ENCODE measurements around the gene RXRB.

Gene RXRB

GRCh38 chr6:33165581-33166258 lies 34.7 kb downstream of the RXRB start:
- no peaks in the 10 kb centered on the region for H3K27me3 ChIP-seq (ENCODE audit: insufficient read depth, low read length)
- H3K79me2 ChIP-seq (ENCODE audit: insufficient read depth, low read length) = no peaks in the 10 kb centered on the region
- no peak overlapping the region for H3K4me3 ChIP-seq (ENCODE audit: low read depth, low read length, poor library complexity, severe bottlenecking)
- H3K4me1 ChIP-seq (ENCODE audit: insufficient read depth, low read length, severe bottlenecking) = peaks cover 6% of the 10 kb centered on the region
- no peaks in the 10 kb centered on the region for H3K9me2 ChIP-seq (ENCODE audit: low read depth, low read length)
- H3K36me3 ChIP-seq (ENCODE audit: insufficient read depth, low read length) = no peaks in the 10 kb centered on the region
- no peak overlapping the region for H3K4me2 ChIP-seq (ENCODE audit: low read length)
- H4K20me1 ChIP-seq (ENCODE audit: insufficient read depth, low read length) = no peaks in the 10 kb centered on the region
- no peaks in the 10 kb centered on the region for H3F3A ChIP-seq (ENCODE audit: insufficient read depth, low read length)
- TF ChIP-seq, protein P1, sequence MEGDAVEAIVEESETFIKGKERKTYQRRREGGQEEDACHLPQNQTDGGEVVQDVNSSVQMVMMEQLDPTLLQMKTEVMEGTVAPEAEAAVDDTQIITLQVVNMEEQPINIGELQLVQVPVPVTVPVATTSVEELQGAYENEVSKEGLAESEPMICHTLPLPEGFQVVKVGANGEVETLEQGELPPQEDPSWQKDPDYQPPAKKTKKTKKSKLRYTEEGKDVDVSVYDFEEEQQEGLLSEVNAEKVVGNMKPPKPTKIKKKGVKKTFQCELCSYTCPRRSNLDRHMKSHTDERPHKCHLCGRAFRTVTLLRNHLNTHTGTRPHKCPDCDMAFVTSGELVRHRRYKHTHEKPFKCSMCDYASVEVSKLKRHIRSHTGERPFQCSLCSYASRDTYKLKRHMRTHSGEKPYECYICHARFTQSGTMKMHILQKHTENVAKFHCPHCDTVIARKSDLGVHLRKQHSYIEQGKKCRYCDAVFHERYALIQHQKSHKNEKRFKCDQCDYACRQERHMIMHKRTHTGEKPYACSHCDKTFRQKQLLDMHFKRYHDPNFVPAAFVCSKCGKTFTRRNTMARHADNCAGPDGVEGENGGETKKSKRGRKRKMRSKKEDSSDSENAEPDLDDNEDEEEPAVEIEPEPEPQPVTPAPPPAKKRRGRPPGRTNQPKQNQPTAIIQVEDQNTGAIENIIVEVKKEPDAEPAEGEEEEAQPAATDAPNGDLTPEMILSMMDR (IDR thresholded peaks at IDR 0.05; ENCODE audit: low read length) = no peak
- TF ChIP-seq EZH2 (IDR thresholded peaks at IDR 0.05; ENCODE audit: borderline replicate concordance, low read length) = no peak
- H3K27ac ChIP-seq (ENCODE audit: low read depth, low read length, poor library complexity, severe bottlenecking) = no peak overlapping the region
- H2AFZ ChIP-seq (ENCODE audit: low read length) = no peak overlapping the region
- H3K9ac ChIP-seq (ENCODE audit: low read length) = no peak overlapping the region
- H3K9me3 ChIP-seq (ENCODE audit: low read length) = no peaks in the 10 kb centered on the region

- Histone ChIP-seq H3K4me2 (ENCODE audit: low read length) (no peak overlapping the region), H3K4me1 (ENCODE audit: insufficient read depth, low read length, severe bottlenecking) (peaks cover 6% of the 10 kb centered on the region), H3K27me3 (ENCODE audit: insufficient read depth, low read length) (no peaks in the 10 kb centered on the region), H4K20me1 (ENCODE audit: insufficient read depth, low read length) (no peaks in the 10 kb centered on the region), H3F3A (ENCODE audit: insufficient read depth, low read length) (no peaks in the 10 kb centered on the region), H3K79me2 (ENCODE audit: insufficient read depth, low read length) (no peaks in the 10 kb centered on the region), H3K4me3 (ENCODE audit: low read depth, low read length, poor library complexity, severe bottlenecking) (no peak overlapping the region), H3K36me3 (ENCODE audit: insufficient read depth, low read length) (no peaks in the 10 kb centered on the region), H3K9ac (ENCODE audit: low read length) (no peak overlapping the region), H2AFZ (ENCODE audit: low read length) (no peak overlapping the region), H3K9me2 (ENCODE audit: low read depth, low read length) (no peaks in the 10 kb centered on the region), H3K9me3 (ENCODE audit: low read length) (no peaks in the 10 kb centered on the region), H3K27ac (ENCODE audit: low read depth, low read length, poor library complexity, severe bottlenecking) (no peak overlapping the region)
- TF ChIP-seq, protein P1 (IDR thresholded peaks at IDR 0.05; ENCODE audit: low read length) = no peak
- TF ChIP-seq EZH2 (IDR thresholded peaks at IDR 0.05; ENCODE audit: borderline replicate concordance, low read length) = no peak
Observed at GRCh38 chr6:33164665-33165373, 35.6 kb downstream of the RXRB start.

- Histone ChIP-seq H2AFZ (ENCODE audit: low read length) (no peak overlapping the region), H4K20me1 (ENCODE audit: insufficient read depth, low read length) (no peaks in the 10 kb centered on the region), H3F3A (ENCODE audit: insufficient read depth, low read length) (no peaks in the 10 kb centered on the region), H3K79me2 (ENCODE audit: insufficient read depth, low read length) (no peaks in the 10 kb centered on the region), H3K4me3 (ENCODE audit: low read depth, low read length, poor library complexity, severe bottlenecking) (no peak overlapping the region), H3K27me3 (ENCODE audit: insufficient read depth, low read length) (no peaks in the 10 kb centered on the region), H3K9me2 (ENCODE audit: low read depth, low read length) (no peaks in the 10 kb centered on the region), H3K36me3 (ENCODE audit: insufficient read depth, low read length) (no peaks in the 10 kb centered on the region), H3K9me3 (ENCODE audit: low read length) (no peaks in the 10 kb centered on the region), H3K9ac (ENCODE audit: low read length) (no peak overlapping the region), H3K27ac (ENCODE audit: low read depth, low read length, poor library complexity, severe bottlenecking) (no peak overlapping the region), H3K4me1 (ENCODE audit: insufficient read depth, low read length, severe bottlenecking) (peaks cover 6% of the 10 kb centered on the region), H3K4me2 (ENCODE audit: low read length) (no peak overlapping the region)
- TF ChIP-seq EZH2 (IDR thresholded peaks at IDR 0.05; ENCODE audit: borderline replicate concordance, low read length) = no peak
- TF ChIP-seq, protein P1 (IDR thresholded peaks at IDR 0.05; ENCODE audit: low read length) = no peak
Observed at GRCh38 chr6:33164176-33164575, 36.3 kb downstream of the RXRB start.
